Transverse colon (tissue), 4 donors: ENCODE measurements around the gene TBC1D13. TPM values are rescaled to one million over a fixed set of nuclear protein-coding genes. Genes with fewer than 3 reads are reported as not detected.
"Not testable (repeated sequence)": the region's sequence is repeated elsewhere in the genome, so short reads cannot be mapped to it uniquely, and the experiment has no call there.

Experiments
- DNase-seq: peaks from one replicate; pipeline ENCODE4 v3.0.0-alpha.2; 2019
- H3K27ac ChIP-seq, 4 donors: fragments of 200-600 bp; sonication (generic); 2 replicates each; pipeline ENCODE4 v1.5.1; 2016 to 2018; ENCODE audit warnings: inconsistent platforms in 4 of 4
- H3K27me3 ChIP-seq: fragments of 200-600 bp; sonication (generic); 2 replicates; pipeline ENCODE4 v1.5.1; 2017; ENCODE audit warnings: inconsistent platforms
- H3K36me3 ChIP-seq, 4 donors: fragments of 200-600 bp; sonication (generic); 2 replicates each; pipeline ENCODE4 v1.5.1; 2017 to 2019; ENCODE audit warnings: inconsistent platforms in 4 of 4
- H3K4me1 ChIP-seq, 4 donors: fragments of 200-600 bp; sonication (generic); 2 replicates each; pipeline ENCODE4 v1.5.1; 2017 to 2020; ENCODE audit warnings: inconsistent platforms in 4 of 4
- H3K4me3 ChIP-seq, 4 donors: fragments of 200-600 bp; sonication (generic); 1 replicate in 1 of 4; 2 replicates in 3 of 4; pipeline versions ENCODE4 v1.5.1 to v1.6.1; 2017 to 2019; ENCODE audit warnings: inconsistent platforms in 4 of 4
- H3K9me3 ChIP-seq, 2 donors: fragments of 200-600 bp; sonication (generic); 2 replicates each; pipeline ENCODE4 v1.5.1; 2017 to 2019; ENCODE audit warnings: inconsistent platforms in 2 of 2
- CTCF ChIP-seq, 5 experiments: fragments of 200-600 bp in 3 of 5; fragments of 450-650 bp in 2 of 5; sonication (generic) in 3 of 5; IDR thresholded peaks; 1 replicate in 2 of 5; 2 replicates in 3 of 5; pipeline ENCODE4 v1.5.1; 2016 to 2017; ENCODE audit warnings: antibody characterized with exemption in 5 of 5, inconsistent platforms in 3 of 5, mild to moderate bottlenecking in 2 of 5, moderate library complexity in 1 of 5
- EP300 ChIP-seq: sonication (generic); formaldehyde crosslinking; IDR thresholded peaks from one replicate; pipeline ENCODE4 v1.6.1; 2017; ENCODE audit warnings: antibody characterized with exemption, low read depth
- POLR2A ChIP-seq: fragments of 450-650 bp; IDR thresholded peaks from one replicate; pipeline ENCODE4 v1.6.1; 2016; ENCODE audit warnings: antibody characterized with exemption, mild to moderate bottlenecking, moderate library complexity
- POLR2AphosphoS5 ChIP-seq, 3 donors: sonication (generic); formaldehyde crosslinking; IDR thresholded peaks; one replicate each; pipeline ENCODE4 v1.6.1; 2016; ENCODE audit warnings: antibody characterized with exemption in 3 of 3
- WGBS, 2 donors: methylation state at CpG; one replicate each; pipeline ENCODE4 v1.1.5; 2018; ENCODE audit warnings: low coverage in 1 of 2; 5-methylcytosine and 5-hydroxymethylcytosine counted together
- in situ Hi-C, 4 donors: fragments of 200-750 bp; cut with MboI; loops; one replicate each; pipeline versions ENCODE4 v1.15.0 to v1.15.1; 2017; ENCODE audit warnings: low sequenced_read_pairs in 3 of 4, low pct_ligation_motif_present in 1 of 4, low pct_unique_long_range_greater_than_20kb in 1 of 4
- intact Hi-C: fragments of 100-400 bp; cut with DNase I; formaldehyde crosslinking; loops from one replicate; pipeline ENCODE4 v1.15.1; 2023; ENCODE audit warnings: low total_unique reads
- total RNA-seq, 4 donors: library from RNA; depleted of rRNA; stranded (reverse); fragments of >200 nt; gene quantifications; one replicate each; pipeline ENCODE4 v1.1.0, GENCODE V29; 2016

TBC1D13 gene
- total RNA-seq, 4 donors from 2014 or later, result 9.6 to 244 (median 21.6) TPM

GRCh38 chr9:128788445-128788844 is 1.4 kb downstream of the TBC1D13 start:
- WGBS, 2 donors, result 88% methylated on average over 1 of the region's 1 CpG; no CpG with 5 or more reads in 1 of the 2 donors
- Histone ChIP-seq H3K4me3 (no peak overlapping the region), H3K9me3 (no peaks in the 10 kb centered on the region), H3K27me3 (no peaks in the 10 kb centered on the region), H3K36me3 (peaks cover 0 to 17% (median 7%) of the 10 kb centered on the region in 4 donors), H3K4me1 (peaks cover 8 to 20% (median 11%) of the 10 kb centered on the region in 4 donors), H3K27ac (peak overlapping the region in 1 of 4 donors; percentile 87)
- DNase-seq, result no peak
- intact Hi-C loops, result no loop called here
- in situ Hi-C loops, result no loop called here
- TF ChIP-seq CTCF (IDR thresholded peaks at IDR 0.05), result no peak
- no peak for TF ChIP-seq POLR2A
- TF ChIP-seq EP300, result no peak
- TF ChIP-seq POLR2AphosphoS5 (IDR thresholded peaks at IDR 0.05), result no peak

- DNase-seq, result no peak
- in situ Hi-C loops, result no loop called here
- H3K27me3 ChIP-seq, result no peaks in the 10 kb centered on the region
- H3K9me3 ChIP-seq, result no peaks in the 10 kb centered on the region
- peaks cover 8 to 20% (median 11%) of the 10 kb centered on the region in 4 donors for H3K4me1 ChIP-seq
- TF ChIP-seq POLR2A (no peak), POLR2AphosphoS5 (IDR thresholded peaks at IDR 0.05) (no peak), EP300 (no peak), CTCF (IDR thresholded peaks at IDR 0.05) (no peak)
- H3K4me3 ChIP-seq, result no peak overlapping the region
- H3K27ac ChIP-seq, result no peak overlapping the region
- WGBS, 2 donors, result 100% methylated on average over 4 of the region's 4 CpGs; no CpG with 5 or more reads in 1 of the 2 donors
- intact Hi-C loops, result no loop called here
- peaks cover 0 to 24% (median 10%) of the 10 kb centered on the region in 4 donors for H3K36me3 ChIP-seq
Observed at GRCh38 chr9:128790536-128790935, 3.5 kb downstream of the TBC1D13 start.

- peaks cover 8 to 14% (median 11%) of the 10 kb centered on the region in 4 donors for H3K4me1 ChIP-seq
- TF ChIP-seq EP300 (no peak), POLR2A (no peak), CTCF (IDR thresholded peaks at IDR 0.05) (no peak), POLR2AphosphoS5 (IDR thresholded peaks at IDR 0.05) (no peak)
- H3K27ac ChIP-seq, result no peak overlapping the region
- H3K27me3 ChIP-seq, result no peaks in the 10 kb centered on the region
- in situ Hi-C loops, result no loop called here
- intact Hi-C loops, result no loop called here
- WGBS, 2 donors, result 92% methylated on average over 9 of the region's 9 CpGs; no CpG with 5 or more reads in 1 of the 2 donors
- H3K4me3 ChIP-seq, result no peak overlapping the region
- no peak for DNase-seq
- H3K9me3 ChIP-seq, result no peaks in the 10 kb centered on the region
- H3K36me3 ChIP-seq, result peaks cover 0 to 29% (median 12%) of the 10 kb centered on the region in 4 donors
Observed at GRCh38 chr9:128792134-128792533, 5.1 kb downstream of the TBC1D13 start.

GRCh38 chr9:128792978-128793686 is 6.1 kb downstream of the TBC1D13 start:
- in situ Hi-C loops, result no loop called here
- no peaks in the 10 kb centered on the region for H3K27me3 ChIP-seq
- H3K36me3 ChIP-seq, result peaks cover 0 to 39% (median 17%) of the 10 kb centered on the region in 4 donors
- no peak overlapping the region for H3K4me3 ChIP-seq
- no peak overlapping the region for H3K27ac ChIP-seq
- no peaks in the 10 kb centered on the region for H3K9me3 ChIP-seq
- TF ChIP-seq POLR2A, result no peak
- TF ChIP-seq POLR2AphosphoS5 (IDR thresholded peaks at IDR 0.05), result no peak
- DNase-seq, result no peak
- intact Hi-C loops, result no loop called here
- 94% methylated on average over 8 of the region's 8 CpGs; no CpG with 5 or more reads in 1 of the 2 donors for WGBS, 2 donors
- H3K4me1 ChIP-seq, result peaks cover 3 to 8% (median 5%) of the 10 kb centered on the region in 4 donors

DNA sequence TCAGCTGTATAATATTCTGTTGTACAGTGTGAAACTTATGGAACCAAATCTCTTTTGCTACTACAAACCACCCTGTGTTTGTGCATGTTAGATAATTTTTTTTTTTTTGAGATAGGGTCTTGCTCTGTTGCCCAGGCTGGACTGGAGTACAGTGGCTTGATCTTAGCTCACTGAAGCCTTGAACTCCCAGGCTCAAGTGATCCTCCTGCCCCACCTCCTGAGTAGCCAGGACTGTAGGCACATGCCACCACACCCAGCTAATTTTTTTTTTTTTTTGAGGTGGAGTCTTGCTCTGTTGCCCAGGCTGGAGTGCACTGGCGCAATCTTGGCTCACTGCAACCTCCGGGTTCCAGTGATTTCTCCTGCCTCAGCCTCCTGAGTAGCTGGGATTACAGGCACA is 7.9 kb downstream of the TBC1D13 start:
- whole genome bisulfite sequencing, 2 donors, result 48 to 50% methylated on average over 2 of the region's 2 CpGs
- H3K27me3 ChIP-seq, H3K4me1 ChIP-seq, H3K27ac ChIP-seq, intact Hi-C loops, H3K4me3 ChIP-seq, in situ Hi-C loops, H3K9me3 ChIP-seq, DNase-seq: not testable (repeated sequence)
- H3K36me3 ChIP-seq, result peaks cover 0 to 53% (median 24%) of the 10 kb centered on the region in 4 donors
